KMS-11 (cell line): ENCODE data around the gene GALNT2.

Source experiments
- H2AFZ ChIP-seq: fragments of 200-600 bp; sonication (generic); 2 replicates; pipeline ENCODE4 v1.6.1; 2016; ENCODE audit warnings: antibody characterized with exemption, mixed run types, low read depth
- H3K27ac ChIP-seq: fragments of 200-600 bp; sonication (generic); 2 replicates; pipeline ENCODE4 v1.6.1; 2016; ENCODE audit warnings: mild to moderate bottlenecking, mixed run types
- H3K27me3 ChIP-seq: fragments of 200-600 bp; sonication (generic); 2 replicates; pipeline ENCODE4 v1.6.1; 2017; ENCODE audit warnings: mild to moderate bottlenecking, low read depth, mixed run types, moderate library complexity; ENCODE audit not compliant: insufficient read depth
- H3K36me3 ChIP-seq: fragments of 200-600 bp; sonication (generic); 2 replicates; pipeline ENCODE4 v1.6.1; 2017; ENCODE audit warnings: mild to moderate bottlenecking, mixed run types; ENCODE audit not compliant: insufficient read depth
- H3K4me1 ChIP-seq: fragments of 200-600 bp; sonication (generic); 2 replicates; pipeline ENCODE4 v1.6.1; 2016; ENCODE audit warnings: mild to moderate bottlenecking, low read depth, mixed run types; ENCODE audit not compliant: poor library complexity, severe bottlenecking
- H3K4me2 ChIP-seq: fragments of 200-600 bp; sonication (generic); 2 replicates; pipeline ENCODE4 v1.7.0; 2016; ENCODE audit warnings: mild to moderate bottlenecking, mixed run types
- H3K4me3 ChIP-seq: fragments of 200-600 bp; sonication (generic); IDR thresholded peaks from 2 replicates; pipeline ENCODE4 v1.6.1; 2017; ENCODE audit warnings: low read depth, low read length, mixed read lengths; ENCODE audit not compliant: insufficient read depth
- H3K79me2 ChIP-seq: fragments of 200-600 bp; sonication (generic); 2 replicates; pipeline ENCODE4 v1.6.1; 2016; ENCODE audit warnings: low read depth, mixed run types; ENCODE audit not compliant: insufficient read depth
- H3K9ac ChIP-seq: fragments of 200-600 bp; sonication (generic); 2 replicates; pipeline ENCODE4 v1.6.1; 2016; ENCODE audit warnings: mild to moderate bottlenecking, mixed run types
- H4K20me1 ChIP-seq: fragments of 200-600 bp; sonication (generic); 2 replicates; pipeline ENCODE4 v1.6.1; 2016; ENCODE audit warnings: mild to moderate bottlenecking, mixed run types; ENCODE audit not compliant: insufficient read depth
- TF ChIP-seq, protein P1 (sequence below): fragments of 200-600 bp; sonication (generic); conservative IDR thresholded peaks from 2 replicates; pipeline ENCODE4 v1.6.1; 2017; ENCODE audit warnings: low read depth, mild to moderate bottlenecking, antibody characterized with exemption, low read length, moderate library complexity, mixed read lengths

Gene GALNT2

DNA sequence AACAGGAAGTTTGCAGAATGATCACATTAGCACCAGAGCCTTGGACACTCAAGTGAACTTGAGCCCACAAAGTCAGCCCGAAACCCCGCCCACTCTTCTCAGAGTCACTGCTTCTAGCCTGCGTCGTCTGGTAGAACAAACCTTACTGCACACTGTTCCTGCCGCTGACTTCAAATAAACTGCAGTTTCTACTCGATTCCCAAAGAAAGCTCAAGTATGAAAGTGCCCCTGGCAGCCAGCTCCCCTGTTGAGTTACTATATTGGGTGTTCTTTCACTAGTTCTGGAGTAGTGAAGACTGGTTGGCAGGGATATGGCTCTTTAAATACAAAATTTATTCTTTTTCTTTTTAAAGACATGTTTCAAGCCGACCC is 164.7 kb downstream of the GALNT2 start:
- Histone ChIP-seq H3K36me3 (no peaks in the 10 kb centered on the region; the same call in 1 of the 2 replicates), H3K27me3 (no peaks in the 10 kb centered on the region), H3K4me2 (no peak overlapping the region), H3K4me1 (no peaks in the 10 kb centered on the region), H3K27ac (no peak overlapping the region), H3K79me2 (no peaks in the 10 kb centered on the region; the same call in 1 of the 2 replicates), H2AFZ (no peak overlapping the region), H4K20me1 (no peaks in the 10 kb centered on the region), H3K9ac (no peak overlapping the region), H3K4me3 (no peak overlapping the region)
- TF ChIP-seq, protein P1, sequence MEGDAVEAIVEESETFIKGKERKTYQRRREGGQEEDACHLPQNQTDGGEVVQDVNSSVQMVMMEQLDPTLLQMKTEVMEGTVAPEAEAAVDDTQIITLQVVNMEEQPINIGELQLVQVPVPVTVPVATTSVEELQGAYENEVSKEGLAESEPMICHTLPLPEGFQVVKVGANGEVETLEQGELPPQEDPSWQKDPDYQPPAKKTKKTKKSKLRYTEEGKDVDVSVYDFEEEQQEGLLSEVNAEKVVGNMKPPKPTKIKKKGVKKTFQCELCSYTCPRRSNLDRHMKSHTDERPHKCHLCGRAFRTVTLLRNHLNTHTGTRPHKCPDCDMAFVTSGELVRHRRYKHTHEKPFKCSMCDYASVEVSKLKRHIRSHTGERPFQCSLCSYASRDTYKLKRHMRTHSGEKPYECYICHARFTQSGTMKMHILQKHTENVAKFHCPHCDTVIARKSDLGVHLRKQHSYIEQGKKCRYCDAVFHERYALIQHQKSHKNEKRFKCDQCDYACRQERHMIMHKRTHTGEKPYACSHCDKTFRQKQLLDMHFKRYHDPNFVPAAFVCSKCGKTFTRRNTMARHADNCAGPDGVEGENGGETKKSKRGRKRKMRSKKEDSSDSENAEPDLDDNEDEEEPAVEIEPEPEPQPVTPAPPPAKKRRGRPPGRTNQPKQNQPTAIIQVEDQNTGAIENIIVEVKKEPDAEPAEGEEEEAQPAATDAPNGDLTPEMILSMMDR: no peak

DNA sequence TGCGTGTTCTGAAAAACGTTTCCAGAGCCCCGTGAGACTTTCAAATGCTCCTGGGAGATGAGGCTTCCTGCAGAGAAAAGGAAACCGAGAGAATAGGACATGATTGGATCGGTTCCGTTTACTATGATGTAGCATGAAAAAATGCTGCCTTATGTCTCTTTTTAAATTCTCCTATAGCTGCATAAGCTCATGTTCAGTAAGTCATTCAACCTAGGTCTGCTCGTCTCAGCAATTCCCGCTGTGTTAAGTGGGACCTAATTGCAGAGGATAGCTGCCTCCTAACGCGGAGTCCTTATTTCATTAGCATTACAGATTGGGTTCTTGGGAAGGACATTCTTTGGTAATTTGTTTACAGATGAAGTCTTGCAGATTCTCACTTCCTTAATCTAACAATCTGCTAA is 165.3 kb downstream of the GALNT2 start:
- H3K9ac ChIP-seq: no peak overlapping the region
- H3K4me1 ChIP-seq: no peaks in the 10 kb centered on the region
- H3K79me2 ChIP-seq: no peaks in the 10 kb centered on the region; the same call in 1 of the 2 replicates
- H3K4me2 ChIP-seq: no peak overlapping the region
- H3K36me3 ChIP-seq: no peaks in the 10 kb centered on the region; the same call in 1 of the 2 replicates
- H3K27ac ChIP-seq: no peak overlapping the region
- no peaks in the 10 kb centered on the region for H3K27me3 ChIP-seq
- H2AFZ ChIP-seq: no peak overlapping the region
- no peaks in the 10 kb centered on the region for H4K20me1 ChIP-seq
- no peak overlapping the region for H3K4me3 ChIP-seq
- TF ChIP-seq, protein P1: no peak

DNA sequence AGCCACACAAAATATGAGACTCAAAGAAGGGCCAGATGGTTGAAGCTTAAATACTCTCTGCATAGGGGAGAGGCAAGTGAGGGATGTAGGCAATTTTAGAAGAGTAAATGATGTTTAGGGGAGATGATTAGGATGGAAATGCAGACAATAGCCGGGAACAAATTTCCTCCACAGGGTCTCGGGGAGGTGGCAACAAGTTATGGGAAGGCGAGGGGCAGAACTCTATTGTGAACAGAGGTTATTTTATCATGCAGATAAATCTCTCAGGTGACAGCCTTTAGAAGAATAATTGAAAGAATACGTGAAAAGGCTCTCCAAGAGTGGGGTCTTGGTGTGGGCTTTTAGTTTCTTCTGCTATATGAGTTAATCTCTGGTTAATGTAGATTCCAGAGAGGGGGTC is 166.7 kb downstream of the GALNT2 start:
- H3K4me2 ChIP-seq: no peak overlapping the region

DNA sequence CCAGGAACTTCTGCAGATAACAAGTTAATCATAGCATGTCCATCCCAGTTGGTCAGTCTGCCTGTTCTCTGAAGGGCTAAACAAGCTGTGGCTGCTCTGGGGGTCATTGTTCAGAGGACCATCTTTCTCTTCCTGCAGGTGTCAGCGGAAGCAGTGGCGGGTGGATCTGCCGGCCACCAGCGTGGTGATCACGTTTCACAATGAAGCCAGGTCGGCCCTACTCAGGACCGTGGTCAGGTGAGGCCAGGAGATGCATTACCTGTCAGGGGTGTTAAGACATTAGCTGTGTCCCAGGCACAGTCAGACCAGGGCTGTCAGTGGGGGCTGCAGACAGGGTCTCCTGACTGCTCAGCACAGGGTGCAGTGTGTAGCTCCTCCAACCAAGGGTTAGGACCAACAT is 168.8 kb downstream of the GALNT2 start:
- Histone ChIP-seq H2AFZ (no peak overlapping the region), H3K27ac (no peak overlapping the region), H4K20me1 (no peaks in the 10 kb centered on the region; the same call in 1 of the 2 replicates), H3K36me3 (no peaks in the 10 kb centered on the region; the same call in 1 of the 2 replicates), H3K27me3 (no peaks in the 10 kb centered on the region), H3K4me2 (no peak overlapping the region), H3K4me1 (no peaks in the 10 kb centered on the region), H3K4me3 (no peak overlapping the region), H3K9ac (no peak overlapping the region), H3K79me2 (no peaks in the 10 kb centered on the region)
- TF ChIP-seq, protein P1: no peak

More for the DNA sequence above, 166.7 kb downstream of the GALNT2 start:
- Histone ChIP-seq H3K4me1 (no peaks in the 10 kb centered on the region), H3K27ac (no peak overlapping the region), H4K20me1 (no peaks in the 10 kb centered on the region), H3K27me3 (no peaks in the 10 kb centered on the region), H3K4me3 (no peak overlapping the region), H2AFZ (no peak overlapping the region), H3K9ac (no peak overlapping the region), H3K79me2 (no peaks in the 10 kb centered on the region), H3K36me3 (no peaks in the 10 kb centered on the region; the same call in 1 of the 2 replicates)
- TF ChIP-seq, protein P1: no peak
